HG03520 (cell line): ENCODE results near the gene POC1A.

Source experiments
- ATAC-seq: cut with Tn5 transposase; IDR thresholded peaks from one replicate; pipeline ENCODE4 v1.9.1; 2021; ENCODE audit warnings: mild to moderate bottlenecking, moderate library complexity; ENCODE audit not compliant: unreplicated experiment

The POC1A gene

GRCh38 chr3:52154135-52155094 is at the start of gene POC1A:
POC1A (minus strand) TSS chr3:52154423; CDS start chr3:52154372, 51 bp downstream.
- peak; percentile 70 for ATAC-seq

DNA sequence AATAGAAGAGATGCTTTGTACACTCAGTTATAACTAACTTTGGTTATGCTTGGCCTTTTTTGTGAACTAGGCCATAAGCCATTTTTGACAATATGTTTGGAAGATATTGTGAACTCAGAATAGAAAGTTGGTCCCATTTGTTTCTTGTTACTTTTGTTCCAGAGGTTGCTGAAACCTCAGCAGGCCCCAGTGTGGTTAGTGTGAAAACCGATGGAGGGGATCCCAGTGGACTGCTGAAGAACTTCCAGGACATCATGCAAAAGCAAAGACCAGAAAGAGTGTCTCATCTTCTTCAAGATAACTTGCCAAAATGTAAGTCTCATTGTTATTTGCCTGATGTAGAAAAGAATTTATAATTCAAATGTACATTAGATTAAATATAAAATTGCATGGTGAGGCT is 49.5 kb upstream of the POC1A start:
- no peak for ATAC-seq

DNA sequence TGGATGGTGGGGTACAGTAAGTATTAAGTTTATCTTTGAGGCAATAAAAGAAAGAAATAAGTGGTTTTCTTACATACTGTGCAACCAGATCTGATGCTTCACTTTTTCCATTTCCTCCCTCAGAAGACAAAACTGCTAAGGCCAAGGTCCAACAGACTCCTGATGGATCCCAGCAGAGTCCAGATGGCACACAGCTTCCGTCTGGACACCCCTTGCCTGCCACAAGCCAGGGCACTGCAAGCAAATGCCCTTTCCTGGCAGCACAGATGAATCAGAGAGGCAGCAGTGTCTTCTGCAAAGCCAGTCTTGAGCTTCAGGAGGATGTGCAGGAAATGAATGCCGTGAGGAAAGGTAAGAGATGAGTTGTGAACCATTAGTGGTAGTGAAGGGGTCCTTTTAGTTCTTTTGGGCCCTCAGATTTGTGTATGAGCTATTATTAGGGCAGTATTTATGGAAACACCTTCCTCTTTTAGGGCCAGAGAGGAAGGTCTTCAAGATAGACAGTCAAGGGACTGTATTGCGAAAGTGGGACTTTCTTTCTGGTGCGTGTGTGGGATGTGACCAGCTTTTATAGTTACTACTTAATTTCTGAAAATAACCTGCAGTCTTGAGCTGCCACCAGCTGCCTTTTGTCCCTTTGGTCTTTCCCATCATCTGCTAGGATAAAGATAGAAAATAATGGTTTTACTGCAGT is 48.3 kb upstream of the POC1A start:
- no peak for ATAC-seq

DNA sequence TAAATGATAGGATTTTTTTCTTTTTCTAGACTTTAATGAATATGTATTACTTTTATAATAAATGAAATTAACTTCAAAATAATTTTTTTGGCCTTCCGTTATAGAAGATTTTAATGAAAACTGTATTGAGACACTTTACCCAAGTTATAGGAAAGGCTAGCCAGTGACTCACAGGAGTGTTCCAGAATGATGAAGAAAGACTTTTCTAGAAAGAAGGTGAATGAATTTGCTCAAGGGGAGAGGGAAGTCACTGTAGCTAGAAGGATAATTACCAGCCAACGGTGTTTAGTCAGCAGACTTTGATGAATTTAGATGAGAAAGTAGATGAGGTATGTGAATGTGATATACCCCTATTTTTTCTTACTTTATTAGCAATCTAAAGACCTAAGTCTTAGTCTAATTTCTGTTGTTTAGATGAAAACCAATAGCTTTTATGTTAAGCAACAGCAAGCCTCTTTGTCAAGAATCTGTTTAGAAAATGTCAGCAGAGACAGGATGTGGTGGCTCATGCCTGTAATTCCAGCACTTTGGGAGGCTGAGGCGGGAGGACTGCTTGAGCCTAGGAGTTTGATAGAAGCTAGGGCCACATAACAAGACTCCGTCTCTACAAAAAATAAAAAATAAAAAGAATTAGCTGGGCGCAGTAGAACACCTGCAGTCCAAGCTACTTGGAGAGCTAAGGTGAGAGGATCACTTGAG is 46.9 kb upstream of the POC1A start:
- no peak for ATAC-seq

- no peak for ATAC-seq
Observed at GRCh38 chr3:52198643-52199608, 44.7 kb upstream of the POC1A start.

DNA sequence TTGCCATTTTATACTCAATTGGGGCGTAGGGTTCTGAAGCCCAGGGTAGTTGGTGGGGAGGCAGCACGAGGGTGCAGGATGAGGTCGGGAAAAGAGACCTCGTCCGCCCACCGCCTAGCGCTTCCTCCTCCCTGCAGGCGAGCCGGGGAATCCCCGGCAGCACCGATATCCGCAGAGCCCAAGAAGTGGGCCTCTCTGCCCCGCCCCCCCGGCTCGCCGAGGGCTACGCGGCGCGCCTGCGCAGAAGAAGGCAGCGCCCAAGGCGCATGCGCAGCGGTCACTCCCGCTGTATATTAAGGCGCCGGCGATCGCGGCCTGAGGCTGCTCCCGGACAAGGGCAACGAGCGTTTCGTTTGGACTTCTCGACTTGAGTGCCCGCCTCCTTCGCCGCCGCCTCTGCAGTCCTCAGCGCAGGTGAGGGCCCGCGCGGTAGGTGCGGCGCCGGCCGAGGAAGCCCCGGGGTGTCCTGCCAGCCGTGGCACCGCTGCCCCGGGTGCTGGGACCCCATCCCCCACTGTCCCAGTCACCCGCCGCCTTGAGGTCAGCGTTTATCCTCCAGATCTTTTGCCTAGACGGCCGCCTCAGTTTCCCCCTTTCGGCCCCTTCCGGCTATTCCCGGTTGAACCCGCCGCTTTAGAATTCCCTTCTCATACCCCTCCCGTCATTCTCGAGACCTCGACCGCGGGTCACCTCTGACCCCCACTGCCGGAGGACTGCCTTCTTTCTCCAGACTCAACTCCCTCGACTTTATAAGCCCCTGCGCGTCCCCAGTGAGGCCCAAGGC is 43.8 kb upstream of the POC1A start, which contains the start of gene ALAS1:
Gene ALAS1 (plus strand): TSS at position 319 of the 784 bp plus-strand sequence. CDS start 1,082 bp downstream, outside the sequence.
- peak; percentile 72 for ATAC-seq

DNA sequence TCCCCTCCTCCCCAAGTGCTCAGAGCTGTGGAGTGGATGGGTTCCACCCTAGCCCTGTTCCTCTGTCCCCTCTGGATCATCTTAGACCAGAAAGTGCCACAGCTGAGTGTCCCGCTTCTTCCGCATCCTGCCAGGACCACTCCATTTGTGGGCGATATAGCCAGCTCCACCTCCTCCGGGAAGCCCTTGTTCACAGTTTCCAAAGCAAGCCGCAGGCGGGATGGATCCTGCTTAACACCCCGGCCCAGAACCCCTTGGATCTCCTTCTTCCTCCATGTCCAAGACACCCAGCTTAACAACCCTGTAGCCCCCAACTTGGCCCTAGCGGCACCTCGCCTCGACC is 43.2 kb upstream of the POC1A start:
- ATAC-seq = peak; percentile 20

- ATAC-seq = no peak
Observed at GRCh38 chr3:52196977-52197376, 42.8 kb upstream of the POC1A start.

DNA sequence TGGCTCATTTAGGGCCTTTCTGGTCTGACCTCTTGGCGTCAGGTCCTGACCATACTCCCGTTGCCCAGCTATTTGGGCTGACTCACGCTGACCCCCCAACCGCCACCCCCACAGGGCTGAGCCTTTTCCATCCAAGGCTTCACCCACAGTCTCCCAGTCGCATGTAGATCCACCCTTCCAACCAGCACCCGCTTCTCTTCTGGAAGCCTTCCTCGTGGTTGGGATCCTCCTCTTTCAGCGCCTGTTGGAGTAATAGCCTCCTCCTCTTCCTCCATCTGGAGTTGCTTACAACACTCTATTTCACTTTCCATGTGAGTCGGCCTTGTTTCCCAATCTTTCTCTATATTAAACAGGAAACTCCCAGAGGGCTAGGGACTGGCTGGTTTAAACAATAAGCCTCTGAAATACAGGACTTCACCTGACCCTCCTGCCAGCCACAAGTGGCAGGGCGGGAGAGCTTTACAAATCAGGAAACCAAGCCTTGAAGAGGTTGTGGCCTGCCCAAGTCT is 41.7 kb upstream of the POC1A start:
- ATAC-seq = no peak

DNA sequence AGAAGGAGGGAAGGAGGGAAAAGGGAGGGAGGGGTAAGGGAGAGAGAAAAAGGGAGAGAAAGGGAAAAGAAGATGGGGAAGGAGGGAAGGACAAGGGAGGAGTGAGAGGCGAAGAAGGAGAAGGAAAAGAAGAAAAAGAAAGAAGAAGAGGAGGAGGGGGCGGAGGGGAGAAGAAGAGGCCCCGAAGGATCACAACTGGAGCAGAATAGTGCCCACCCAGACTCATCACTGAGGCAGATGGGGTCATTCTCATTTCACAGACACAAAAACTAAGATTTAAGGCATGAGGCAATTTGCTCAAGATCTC is 41.0 kb upstream of the POC1A start:
- no peak for ATAC-seq

GRCh38 chr3:52194485-52195290 is 40.5 kb upstream of the POC1A start:
- ATAC-seq = no peak

DNA sequence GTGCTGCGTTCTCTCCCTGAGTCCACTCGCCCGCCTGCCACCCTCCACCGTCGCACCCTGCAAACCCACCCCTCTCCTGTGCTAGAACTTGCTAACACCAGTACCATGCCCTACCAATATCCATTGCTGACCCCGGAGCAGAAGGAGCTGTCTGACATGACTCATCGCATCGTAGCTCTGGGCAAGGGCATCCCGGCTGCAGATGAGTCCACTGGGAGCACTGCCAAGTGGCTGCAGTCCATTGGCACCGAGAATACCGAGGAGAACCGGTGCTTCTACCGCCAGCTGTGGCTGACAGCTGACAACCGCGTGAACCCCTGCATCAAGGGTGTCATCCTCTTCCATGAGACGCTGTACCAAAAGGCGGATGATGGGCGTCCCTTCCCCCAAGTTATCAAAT is 38.8 kb upstream of the POC1A start:
- no peak for ATAC-seq

DNA sequence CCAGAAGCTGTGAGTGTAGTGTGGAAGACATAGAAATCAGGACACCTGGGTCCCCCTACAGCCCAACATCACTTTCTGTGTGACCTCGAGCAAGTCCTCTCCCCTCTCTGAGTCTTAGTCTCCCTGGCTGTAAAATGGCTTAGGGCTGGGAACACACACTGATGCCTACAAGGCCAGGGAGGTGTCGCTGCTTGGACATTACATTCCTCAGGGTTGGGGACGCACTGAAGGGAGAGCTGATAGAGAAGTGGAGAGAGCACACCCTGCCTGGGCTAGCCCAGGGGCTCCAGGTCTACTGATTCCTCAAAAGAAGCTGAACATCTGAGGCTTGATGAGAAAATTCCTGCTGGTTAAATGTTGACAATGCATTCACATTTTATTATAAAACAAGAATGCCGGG is 37.4 kb upstream of the POC1A start:
- ATAC-seq = no peak

DNA sequence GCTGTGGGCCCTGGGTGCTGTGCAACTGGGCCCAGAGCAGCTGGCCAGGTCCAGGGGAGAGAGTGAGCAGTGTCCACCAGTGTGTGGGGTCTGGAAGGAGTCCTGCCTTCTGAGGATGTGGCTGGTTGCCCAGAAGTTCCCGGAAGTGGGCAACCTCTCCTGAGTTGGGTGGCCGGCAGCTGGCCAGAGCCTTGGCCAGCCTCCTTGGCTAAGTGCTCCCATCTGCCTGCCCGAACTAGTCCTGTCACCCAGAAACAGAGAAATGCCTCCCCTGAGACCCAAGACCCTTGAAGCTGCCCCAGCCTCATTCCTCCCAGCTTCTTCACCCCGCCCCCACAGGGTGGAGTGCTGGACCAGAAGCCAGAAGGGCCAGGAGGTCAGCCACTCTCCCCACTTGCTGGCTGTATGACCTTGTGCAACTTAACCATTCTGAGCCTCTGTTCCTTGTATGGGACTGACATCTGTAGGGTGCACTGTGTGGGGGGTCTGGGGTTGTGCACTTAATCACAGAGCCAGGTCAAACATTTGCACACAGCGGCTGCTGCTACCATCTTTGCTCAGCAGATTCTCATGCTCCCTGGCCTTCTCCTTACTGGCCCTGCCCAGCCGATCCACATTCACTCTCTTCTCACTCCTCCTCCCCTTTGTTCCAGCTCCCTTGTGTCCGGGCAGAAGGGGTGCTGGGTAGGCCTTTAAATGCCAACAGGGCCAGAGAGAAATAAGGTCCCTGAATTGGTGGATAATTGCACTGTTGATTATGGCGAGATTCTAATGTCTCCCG is 36.3 kb upstream of the POC1A start:
- no peak for ATAC-seq

DNA sequence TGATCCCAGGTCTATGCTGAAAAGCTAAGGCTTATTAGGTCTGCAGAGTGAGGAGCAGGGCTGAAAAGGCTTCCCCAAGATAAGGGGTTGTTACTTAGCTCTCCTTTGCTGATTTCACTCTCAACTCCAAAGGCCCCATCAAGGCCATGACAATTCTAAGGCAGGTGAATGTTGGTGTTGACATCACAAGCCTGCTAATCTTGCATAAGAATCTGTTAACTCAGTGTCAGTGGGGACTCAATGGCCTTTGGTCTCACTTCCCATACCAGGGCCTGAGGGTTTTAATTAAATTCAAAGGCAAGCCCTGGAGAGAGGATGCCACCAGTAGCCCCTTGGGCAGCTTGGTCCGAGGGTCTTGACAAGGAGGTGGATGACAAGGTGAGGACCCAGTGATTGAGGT is 34.3 kb upstream of the POC1A start:
- ATAC-seq = no peak

DNA sequence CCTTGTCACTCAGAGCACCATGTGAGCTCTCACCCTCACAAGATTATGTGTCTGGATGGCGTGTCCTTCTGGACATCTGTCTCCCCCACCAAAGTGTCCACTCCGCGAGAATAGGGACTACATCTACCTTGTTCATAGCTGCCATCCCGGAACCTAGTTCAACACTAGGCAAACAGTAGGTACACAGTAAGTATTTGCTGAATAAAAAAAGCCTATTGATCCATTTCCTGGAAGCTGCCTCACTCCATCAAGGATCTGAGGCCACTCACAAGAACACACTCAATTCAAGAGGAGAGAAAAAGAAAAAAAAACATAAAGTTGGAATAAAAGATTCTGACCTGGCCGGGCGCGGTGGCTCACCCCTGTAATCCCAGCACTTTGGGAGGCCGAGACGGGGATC is 32.5 kb upstream of the POC1A start:
- ATAC-seq = no peak

GRCh38 chr3:52185837-52186236 is 31.6 kb upstream of the POC1A start:
- no peak for ATAC-seq

DNA sequence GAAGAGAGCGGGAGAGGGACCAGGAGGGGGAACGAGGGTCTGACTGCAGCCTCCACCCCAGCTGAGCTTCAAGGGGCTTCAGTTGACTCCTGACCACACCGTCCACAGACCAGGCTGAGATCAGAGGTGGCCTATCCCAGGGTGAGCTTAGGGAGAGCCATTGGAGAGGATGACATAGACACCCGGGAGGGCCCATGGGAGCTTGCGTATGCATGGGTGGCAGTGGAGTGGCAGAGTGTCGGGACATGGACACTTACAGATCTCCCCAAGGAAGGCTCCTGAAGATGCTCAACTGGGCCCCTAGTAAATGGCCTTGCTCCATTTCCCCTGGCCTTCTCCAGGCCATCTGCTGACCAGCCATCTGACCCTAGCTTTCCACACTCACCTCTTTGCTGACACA is 31.1 kb upstream of the POC1A start:
- no peak for ATAC-seq
